IgD-negative memory B cell (primary cell): ENCODE results near the gene TMOD2. TPM values are rescaled to one million over a fixed set of nuclear protein-coding genes. Genes with fewer than 3 reads are reported as not detected.

Experiments
- H3K27ac Mint-ChIP-seq, 3 donors: one replicate each; pipeline ENCODE4 v1.8.0; 2020 to 2022; ENCODE audit warnings: mild to moderate bottlenecking in 3 of 3, mixed read lengths in 3 of 3, moderate library complexity in 1 of 3
- H3K27me3 Mint-ChIP-seq: one replicate; pipeline ENCODE4 v1.8.0; 2021; ENCODE audit warnings: mixed read lengths
- H3K36me3 Mint-ChIP-seq: one replicate; pipeline ENCODE4 v1.8.0; 2020; ENCODE audit warnings: mild to moderate bottlenecking, mixed read lengths
- H3K4me1 Mint-ChIP-seq, 3 donors: one replicate each; pipeline ENCODE4 v1.8.0; 2020 to 2022; ENCODE audit warnings: mixed read lengths in 3 of 3, mild to moderate bottlenecking in 1 of 3
- H3K4me3 Mint-ChIP-seq, 4 donors: one replicate each; pipeline ENCODE4 v1.8.0; 2020 to 2022; ENCODE audit warnings: mild to moderate bottlenecking in 4 of 4, mixed read lengths in 4 of 4, moderate library complexity in 3 of 4
- H3K9me3 Mint-ChIP-seq, 3 donors: one replicate each; pipeline ENCODE4 v1.8.0; 2020 to 2021; ENCODE audit warnings: mixed read lengths in 3 of 3, mild to moderate bottlenecking in 1 of 3
- polyA plus RNA-seq: library from polyadenylated mRNA; unstranded; fragments of 300-500 nt; fragmentation: Illumina TruSeq; gene quantifications from one replicate; pipeline ENCODE4 v1.2.3, GENCODE V29; 2021

Gene TMOD2
- polyA plus RNA-seq, 1 donor from 2014 or later: 6.4 TPM

DNA sequence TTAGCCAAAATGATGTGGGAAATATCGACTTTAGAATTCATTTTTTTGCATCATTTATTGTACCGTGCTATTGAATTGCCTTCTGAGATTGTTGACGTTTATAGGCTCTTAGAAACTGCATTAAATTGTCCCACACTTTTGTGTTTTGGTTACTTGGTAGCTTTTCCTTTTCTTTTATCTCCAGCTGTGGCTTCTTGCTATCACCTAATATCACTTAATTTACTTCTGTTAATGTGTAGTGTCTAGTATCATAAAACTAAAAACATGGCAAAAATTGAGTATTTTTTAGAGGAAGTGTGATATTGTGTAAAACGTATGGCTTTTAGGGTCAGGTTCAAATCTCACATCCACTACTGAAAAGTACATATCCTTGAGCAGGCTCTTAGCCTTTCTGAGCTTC is 89.3 kb downstream of the TMOD2 start:
- H3K4me3 Mint-ChIP-seq: no peak overlapping the region
- no peaks in the 10 kb centered on the region for H3K27me3 Mint-ChIP-seq
- H3K9me3 Mint-ChIP-seq: no peaks in the 10 kb centered on the region
- H3K4me1 Mint-ChIP-seq: peaks cover 33 to 62% (median 55%) of the 10 kb centered on the region in 3 donors
- H3K27ac Mint-ChIP-seq: no peak overlapping the region
- no peaks in the 10 kb centered on the region for H3K36me3 Mint-ChIP-seq

DNA sequence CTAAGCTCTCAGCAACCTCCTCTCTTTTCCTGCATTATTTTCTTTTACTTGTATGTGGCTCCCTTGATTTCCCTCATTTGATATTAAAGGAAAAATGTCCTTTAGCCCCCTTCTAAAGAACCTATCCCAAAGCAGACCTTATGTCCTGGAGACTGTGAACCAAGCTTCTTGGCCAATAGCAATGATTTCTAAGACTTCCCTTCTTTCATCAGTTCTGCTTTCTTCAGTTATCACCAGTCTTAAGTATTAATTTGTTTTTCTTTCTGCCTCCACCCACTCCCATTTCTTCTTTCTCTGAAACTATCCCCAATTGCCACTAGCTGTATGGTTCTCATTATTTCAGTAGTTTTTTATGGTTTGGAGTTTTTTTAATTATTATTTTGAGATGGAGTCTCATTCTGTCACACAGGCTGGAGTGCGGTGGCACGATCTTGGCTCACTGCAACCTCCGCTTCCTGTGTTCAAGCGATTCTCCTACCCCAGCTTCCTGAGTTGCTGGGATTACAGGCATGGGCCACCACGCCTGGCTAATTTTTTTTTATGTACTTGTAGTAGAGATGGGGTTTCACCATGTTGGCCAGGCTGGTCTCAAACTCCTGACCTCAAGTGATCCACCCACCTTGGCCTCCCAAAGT is 90.1 kb downstream of the TMOD2 start:
- Mint-ChIP-seq H3K9me3 (no peaks in the 10 kb centered on the region), H3K27ac (no peak overlapping the region), H3K4me1 (peaks cover 38 to 62% (median 52%) of the 10 kb centered on the region in 3 donors), H3K36me3 (no peaks in the 10 kb centered on the region), H3K27me3 (no peaks in the 10 kb centered on the region), H3K4me3 (peak overlapping the region in 1 of 4 donors; percentile 74)

DNA sequence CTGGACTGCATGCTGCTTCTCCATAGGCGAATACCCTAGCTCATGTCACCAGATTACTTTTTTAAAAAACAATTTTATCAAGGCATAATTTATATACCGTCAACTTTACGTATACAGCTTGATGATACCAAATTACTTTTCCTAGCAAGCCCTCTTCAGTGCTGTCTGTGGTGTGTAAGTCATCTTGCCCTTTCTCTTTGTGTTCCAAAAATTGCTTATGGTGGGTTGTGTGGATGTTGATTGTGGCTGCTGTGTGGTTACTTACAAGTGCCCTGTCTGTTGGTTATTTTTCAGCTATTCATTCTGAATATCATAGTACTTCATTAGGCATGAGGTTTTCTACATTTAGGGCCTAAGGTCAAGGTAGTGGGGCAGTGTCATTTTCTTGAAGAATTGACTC is 90.9 kb downstream of the TMOD2 start:
- Mint-ChIP-seq H3K4me1 (peaks cover 35 to 63% (median 51%) of the 10 kb centered on the region in 3 donors), H3K4me3 (peak overlapping the region in 2 of 4 donors; percentile 20 to 46), H3K36me3 (peaks cover 1% of the 10 kb centered on the region), H3K9me3 (no peaks in the 10 kb centered on the region), H3K27me3 (no peaks in the 10 kb centered on the region), H3K27ac (peak overlapping the region in 1 of 3 donors; percentile 64)

DNA sequence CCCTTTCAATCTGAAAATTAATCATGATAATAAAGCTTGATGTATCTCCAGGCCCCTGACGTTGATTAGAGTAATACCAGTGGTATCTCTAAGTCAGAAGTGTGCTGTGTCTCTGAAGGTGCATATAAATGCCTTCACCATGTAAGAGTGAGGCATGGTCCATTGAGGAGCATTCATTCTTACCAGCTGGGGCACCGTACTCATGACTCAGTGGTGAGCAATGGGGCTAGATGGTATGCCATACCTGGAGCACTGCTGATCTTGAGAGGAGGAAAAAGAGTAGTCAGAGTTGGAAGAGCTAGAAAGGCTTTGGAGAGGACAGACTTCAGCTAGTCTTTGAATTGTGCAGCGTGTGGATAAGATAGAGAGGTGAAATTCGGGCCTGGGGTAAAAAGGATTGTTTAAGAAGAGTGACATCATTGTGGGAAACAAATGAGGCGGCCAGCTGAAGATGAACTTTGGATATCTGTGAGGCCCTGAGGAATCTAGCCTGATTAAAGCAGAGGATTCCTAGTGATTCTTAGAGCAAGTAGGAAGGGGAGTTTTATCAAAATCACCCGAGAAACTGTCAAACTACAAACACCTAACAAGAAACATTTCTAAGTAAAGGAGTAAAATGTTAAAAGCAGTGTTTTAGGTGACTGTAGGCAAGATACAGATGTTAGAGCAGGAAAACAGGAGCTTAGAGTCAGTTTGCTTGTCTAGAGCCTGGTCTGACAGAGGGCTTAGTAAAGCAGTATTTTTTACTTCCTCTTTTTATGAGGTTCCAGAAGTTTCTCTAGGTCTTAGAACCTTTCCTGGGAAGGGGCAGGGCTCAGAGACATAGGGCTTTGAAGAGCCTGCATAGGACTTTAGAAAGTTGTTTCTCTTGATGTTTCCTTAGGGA is 91.7 kb downstream of the TMOD2 start:
- peak overlapping the region in 1 of 3 donors; percentile 29 for H3K27ac Mint-ChIP-seq
- no peaks in the 10 kb centered on the region for H3K27me3 Mint-ChIP-seq
- peak overlapping the region in 2 of 4 donors; percentile 30 to 49 for H3K4me3 Mint-ChIP-seq
- peaks cover 1% of the 10 kb centered on the region for H3K36me3 Mint-ChIP-seq
- H3K4me1 Mint-ChIP-seq: peaks cover 29 to 56% (median 42%) of the 10 kb centered on the region in 3 donors
- H3K9me3 Mint-ChIP-seq: no peaks in the 10 kb centered on the region

DNA sequence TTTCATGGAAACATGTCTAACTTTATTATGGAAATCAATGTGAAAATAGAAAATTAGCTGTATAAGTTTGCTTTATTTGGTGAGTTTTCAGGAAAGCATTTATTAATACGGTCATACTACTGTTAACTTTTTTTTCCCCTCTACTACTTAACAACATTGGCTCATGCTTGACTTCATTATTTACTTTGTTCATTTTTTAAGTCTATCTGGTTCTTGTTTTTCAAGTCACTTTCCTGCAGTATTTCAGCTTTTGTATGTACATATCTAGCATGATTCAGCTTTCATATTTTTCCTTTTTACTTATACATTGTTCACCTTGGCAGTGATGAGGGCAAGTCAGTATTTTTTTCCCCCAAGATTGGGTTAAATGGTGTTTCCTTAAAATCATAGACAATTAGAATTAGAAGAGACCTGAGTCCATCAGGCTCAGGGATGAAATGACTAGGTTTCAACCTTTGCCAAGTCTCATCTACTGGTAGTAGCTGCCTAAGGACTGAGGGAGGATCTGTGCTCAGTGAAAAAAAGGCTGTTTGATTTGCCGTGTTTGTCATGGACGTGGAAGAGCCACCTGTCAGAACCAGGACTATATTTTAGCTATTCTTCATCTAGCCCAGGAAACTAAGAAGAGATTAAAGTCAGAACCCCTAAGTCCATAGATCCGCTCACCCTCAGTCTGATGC is 93.5 kb downstream of the TMOD2 start:
- Mint-ChIP-seq H3K27me3 (no peaks in the 10 kb centered on the region), H3K36me3 (peaks cover 1% of the 10 kb centered on the region), H3K4me3 (no peak overlapping the region), H3K9me3 (no peaks in the 10 kb centered on the region), H3K4me1 (peaks cover 37 to 51% (median 47%) of the 10 kb centered on the region in 3 donors), H3K27ac (peak overlapping the region in 1 of 3 donors; percentile 16)

- Mint-ChIP-seq H3K36me3 (peaks cover 1% of the 10 kb centered on the region), H3K9me3 (no peaks in the 10 kb centered on the region), H3K4me1 (peaks cover 42 to 57% (median 54%) of the 10 kb centered on the region in 3 donors), H3K27ac (no peak overlapping the region), H3K4me3 (no peak overlapping the region), H3K27me3 (no peaks in the 10 kb centered on the region)
Measured at GRCh38 chr15:51846066-51846462, 94.7 kb downstream of the TMOD2 start.

GRCh38 chr15:51846463-51847230 is 95.2 kb downstream of the TMOD2 start:
- H3K4me3 Mint-ChIP-seq: peak overlapping the region in 2 of 4 donors; percentile 6 to 36
- H3K4me1 Mint-ChIP-seq: peaks cover 38 to 57% (median 50%) of the 10 kb centered on the region in 3 donors
- peaks cover 1% of the 10 kb centered on the region for H3K36me3 Mint-ChIP-seq
- peak overlapping the region in 1 of 3 donors; percentile 8 for H3K27ac Mint-ChIP-seq
- H3K9me3 Mint-ChIP-seq: no peaks in the 10 kb centered on the region
- H3K27me3 Mint-ChIP-seq: no peaks in the 10 kb centered on the region

DNA sequence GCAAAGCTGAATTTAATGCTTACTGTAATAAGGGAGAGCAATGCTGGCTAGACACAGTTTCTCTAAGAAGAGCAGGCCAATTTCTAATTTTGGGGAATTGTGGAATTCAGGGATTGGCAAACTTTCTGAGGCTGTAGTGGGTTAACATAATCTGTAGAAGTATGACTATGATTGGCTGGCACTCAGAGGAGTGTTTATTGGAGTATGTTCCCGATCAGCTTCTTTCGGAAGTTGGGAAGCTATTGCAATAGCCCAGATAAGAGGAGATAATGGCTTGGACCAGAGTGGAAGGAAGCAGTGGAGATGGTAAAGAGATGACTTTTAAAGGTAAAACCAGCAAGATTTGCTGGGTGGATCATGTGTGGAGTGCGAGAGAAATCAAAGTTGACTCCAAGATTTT is 97.4 kb downstream of the TMOD2 start:
- Mint-ChIP-seq H3K4me3 (no peak overlapping the region), H3K9me3 (no peaks in the 10 kb centered on the region), H3K36me3 (peaks cover 1% of the 10 kb centered on the region), H3K4me1 (peaks cover 35 to 49% (median 39%) of the 10 kb centered on the region in 3 donors), H3K27me3 (no peaks in the 10 kb centered on the region), H3K27ac (no peak overlapping the region)

- Mint-ChIP-seq H3K4me3 (no peak overlapping the region), H3K27me3 (no peaks in the 10 kb centered on the region), H3K27ac (peak overlapping the region in 1 of 3 donors; percentile 52), H3K9me3 (no peaks in the 10 kb centered on the region), H3K4me1 (peaks cover 39 to 51% (median 44%) of the 10 kb centered on the region in 3 donors), H3K36me3 (peaks cover 1% of the 10 kb centered on the region)
Measured at GRCh38 chr15:51849860-51850259, 98.5 kb downstream of the TMOD2 start.

- peaks cover under 1% of the 10 kb centered on the region for H3K36me3 Mint-ChIP-seq
- no peak overlapping the region for H3K4me3 Mint-ChIP-seq
- no peaks in the 10 kb centered on the region for H3K27me3 Mint-ChIP-seq
- no peak overlapping the region for H3K27ac Mint-ChIP-seq
- H3K9me3 Mint-ChIP-seq: no peaks in the 10 kb centered on the region
- peaks cover 45 to 54% (median 47%) of the 10 kb centered on the region in 3 donors for H3K4me1 Mint-ChIP-seq
Measured at GRCh38 chr15:51853998-51854397, 102.6 kb downstream of the TMOD2 start.

- H3K4me1 Mint-ChIP-seq: peaks cover 33 to 55% (median 46%) of the 10 kb centered on the region in 3 donors
- H3K4me3 Mint-ChIP-seq: no peak overlapping the region
- H3K9me3 Mint-ChIP-seq: no peaks in the 10 kb centered on the region
- no peak overlapping the region for H3K27ac Mint-ChIP-seq
- H3K36me3 Mint-ChIP-seq: peaks cover 2% of the 10 kb centered on the region
- no peaks in the 10 kb centered on the region for H3K27me3 Mint-ChIP-seq
Measured at GRCh38 chr15:51855612-51856011, 104.2 kb downstream of the TMOD2 start.

DNA sequence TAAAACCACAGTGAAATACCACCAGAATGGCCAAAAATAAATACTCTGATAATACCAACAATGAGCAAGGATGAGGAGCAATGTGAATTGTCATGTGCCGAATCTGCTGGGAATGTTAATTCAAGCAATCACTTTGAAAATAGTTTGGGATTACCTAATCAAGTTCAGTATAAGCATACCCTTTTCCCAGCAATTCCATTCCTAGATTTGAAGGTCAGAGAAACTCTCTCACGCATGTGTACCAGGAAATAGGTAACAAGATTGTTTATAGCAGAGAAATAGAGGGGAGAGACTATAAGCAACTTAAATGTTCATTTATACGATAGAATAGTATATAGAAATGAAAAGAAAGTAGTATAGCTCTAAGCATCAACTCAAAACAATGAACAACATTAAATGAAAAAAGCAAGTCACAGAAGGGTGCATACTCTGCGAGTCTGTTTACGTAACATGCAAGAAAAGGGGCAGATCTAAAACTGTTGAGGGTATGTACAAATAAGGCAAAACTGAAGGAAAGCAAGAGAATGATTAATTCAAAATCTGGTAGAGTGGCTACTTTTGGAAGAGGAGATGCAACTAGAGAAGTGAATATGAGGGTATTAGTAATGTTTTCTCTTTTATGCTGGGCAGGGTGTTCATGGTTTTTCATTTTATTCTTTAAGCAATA is 105.5 kb downstream of the TMOD2 start:
- Mint-ChIP-seq H3K4me3 (no peak overlapping the region), H3K36me3 (peaks cover 2% of the 10 kb centered on the region), H3K4me1 (peaks cover 35 to 59% (median 43%) of the 10 kb centered on the region in 3 donors), H3K27ac (peak overlapping the region in 1 of 3 donors; percentile 20), H3K27me3 (no peaks in the 10 kb centered on the region), H3K9me3 (no peaks in the 10 kb centered on the region)

GRCh38 chr15:51861557-51862359 is 110.4 kb downstream of the TMOD2 start:
- peaks cover 4% of the 10 kb centered on the region for H3K36me3 Mint-ChIP-seq
- H3K4me1 Mint-ChIP-seq: peaks cover 10 to 34% (median 15%) of the 10 kb centered on the region in 3 donors
- no peaks in the 10 kb centered on the region for H3K9me3 Mint-ChIP-seq
- H3K4me3 Mint-ChIP-seq: no peak overlapping the region
- H3K27me3 Mint-ChIP-seq: no peaks in the 10 kb centered on the region
- peak overlapping the region in 1 of 3 donors; percentile 21 for H3K27ac Mint-ChIP-seq
